Mucosa of descending colon (tissue), 3 donors: ENCODE results near the gene HESX1. TPM values are rescaled to one million over a fixed set of nuclear protein-coding genes. Genes with fewer than 3 reads are reported as not detected.

Experiments
- ATAC-seq: fragments of 200-7000 bp; cut with Tn5 transposase; one replicate; pipeline ENCODE4 v1.9.1; 2020; ENCODE audit warnings: mild to moderate bottlenecking, moderate library complexity
- DNase-seq, 3 donors: peaks; one replicate each; pipeline ENCODE4 v3.0.0-alpha.2; 2020
- H3K36me3 ChIP-seq: fragments of 200-600 bp; one replicate; pipeline ENCODE4 v1.8.0; 2021; ENCODE audit warnings: low read depth, mild to moderate bottlenecking
- H3K4me1 ChIP-seq: fragments of 200-600 bp; one replicate; pipeline ENCODE4 v1.8.0; 2021; ENCODE audit warnings: low read depth, mild to moderate bottlenecking
- H3K4me3 ChIP-seq: fragments of 200-600 bp; one replicate; pipeline ENCODE4 v1.8.0; 2021; ENCODE audit warnings: mild to moderate bottlenecking
- H3K9me3 ChIP-seq: fragments of 200-600 bp; one replicate; pipeline ENCODE4 v1.8.0; 2021; ENCODE audit warnings: mild to moderate bottlenecking
- intact Hi-C, 2 donors: fragments of 100-400 bp; cut with DNase I in 1 of 2; cut with micrococcal nuclease in 1 of 2; formaldehyde crosslinking; loops; one replicate each; pipeline versions ENCODE4 v1.11.0 to v1.11.1; 2022; cut with DNase I, micrococcal nuclease
- total RNA-seq, 3 donors: library from RNA; stranded (reverse); fragmentation: NEBNext Ultra II Directional in 2 of 3; extraction: Animal tissue kit (Norgen Biotek cat#: 25700) in 2 of 3; gene quantifications; one replicate each; pipeline versions ENCODE4 v1.2.1 to v1.2.4, GENCODE V29; 2021 to 2023
- TF ChIP-seq, protein P1 (sequence below): fragments of 200-600 bp; IDR thresholded peaks from one replicate; pipeline ENCODE4 v1.8.0; 2022; ENCODE audit warnings: antibody characterized with exemption, mild to moderate bottlenecking
- donor health status: DM: no; HTN: no; CAD: no; lungs with moderate emphysema.
- donor health status: DM: no; HTN: no; CAD: no.
- donor health status: DM: no; HTN: yes; CAD: no.

Gene HESX1
- total RNA-seq, 3 donors from 2014 or later = 0.58 TPM; not detected in 2

DNA sequence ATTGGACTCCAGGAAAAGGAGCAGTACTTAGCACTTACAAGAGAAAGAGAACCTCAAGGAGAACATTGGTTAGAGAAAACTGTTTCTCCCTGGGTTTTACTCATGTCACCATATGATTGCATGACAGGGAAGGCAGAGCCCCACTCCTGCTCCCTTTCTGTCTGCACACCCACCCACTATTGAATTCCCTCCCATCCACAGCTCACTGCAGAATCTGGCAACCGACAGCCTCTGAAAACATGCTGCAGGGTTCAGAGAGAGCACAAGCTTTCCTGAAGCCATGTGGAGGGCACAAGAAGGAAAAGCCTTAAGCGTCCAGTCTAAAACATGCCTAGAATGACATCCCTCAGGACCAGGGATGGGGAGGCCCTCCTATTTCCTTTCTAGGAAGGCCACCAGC, 31.6 kb downstream of the HESX1 start:
- DNase-seq (no peak), ATAC-seq (no peak)
- H3K4me3 ChIP-seq = no peak overlapping the region
- no peaks in the 10 kb centered on the region for H3K9me3 ChIP-seq
- intact Hi-C loops = loop anchor here in 1 of 2 donors (10.0 kb wide), 1 partner anchor 63 kb away; no protein-coding TSS in a partner anchor
- peaks cover 11% of the 10 kb centered on the region for H3K4me1 ChIP-seq
- no peaks in the 10 kb centered on the region for H3K36me3 ChIP-seq
- TF ChIP-seq, protein P1, sequence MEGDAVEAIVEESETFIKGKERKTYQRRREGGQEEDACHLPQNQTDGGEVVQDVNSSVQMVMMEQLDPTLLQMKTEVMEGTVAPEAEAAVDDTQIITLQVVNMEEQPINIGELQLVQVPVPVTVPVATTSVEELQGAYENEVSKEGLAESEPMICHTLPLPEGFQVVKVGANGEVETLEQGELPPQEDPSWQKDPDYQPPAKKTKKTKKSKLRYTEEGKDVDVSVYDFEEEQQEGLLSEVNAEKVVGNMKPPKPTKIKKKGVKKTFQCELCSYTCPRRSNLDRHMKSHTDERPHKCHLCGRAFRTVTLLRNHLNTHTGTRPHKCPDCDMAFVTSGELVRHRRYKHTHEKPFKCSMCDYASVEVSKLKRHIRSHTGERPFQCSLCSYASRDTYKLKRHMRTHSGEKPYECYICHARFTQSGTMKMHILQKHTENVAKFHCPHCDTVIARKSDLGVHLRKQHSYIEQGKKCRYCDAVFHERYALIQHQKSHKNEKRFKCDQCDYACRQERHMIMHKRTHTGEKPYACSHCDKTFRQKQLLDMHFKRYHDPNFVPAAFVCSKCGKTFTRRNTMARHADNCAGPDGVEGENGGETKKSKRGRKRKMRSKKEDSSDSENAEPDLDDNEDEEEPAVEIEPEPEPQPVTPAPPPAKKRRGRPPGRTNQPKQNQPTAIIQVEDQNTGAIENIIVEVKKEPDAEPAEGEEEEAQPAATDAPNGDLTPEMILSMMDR = no peak

GRCh38 chr3:57166660-57167059, 33.1 kb downstream of the HESX1 start:
- Histone ChIP-seq H3K36me3 (no peaks in the 10 kb centered on the region), H3K4me1 (peaks cover 11% of the 10 kb centered on the region), H3K9me3 (no peaks in the 10 kb centered on the region), H3K4me3 (no peak overlapping the region)
- TF ChIP-seq, protein P1 = no peak
- DNase-seq (no peak), ATAC-seq (no peak)
- intact Hi-C loops = loop anchor here in 1 of 2 donors (10.0 kb wide), 1 partner anchor 62 kb away; no protein-coding TSS in a partner anchor

DNA sequence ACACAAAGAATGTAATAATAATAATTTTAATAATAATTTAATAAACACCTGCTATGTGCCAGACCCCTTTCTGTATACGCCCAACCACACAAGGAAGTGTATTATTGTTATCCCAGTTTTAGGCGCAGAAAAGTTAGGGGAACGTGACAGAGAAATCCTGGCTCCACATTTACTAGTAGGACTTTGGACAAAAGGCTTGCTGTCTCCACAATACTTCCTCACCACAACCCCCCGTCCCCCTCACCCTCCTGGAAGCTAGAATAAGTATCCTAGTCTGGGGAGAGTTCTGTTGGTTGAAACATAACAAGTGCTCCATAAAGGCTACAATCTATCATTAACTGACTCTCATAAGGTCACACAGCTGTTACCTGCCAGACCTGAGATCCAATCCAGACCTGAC, 34.1 kb downstream of the HESX1 start:
- intact Hi-C loops = loop anchor here in 1 of 2 donors (10.0 kb wide), 1 partner anchor 61 kb away; no protein-coding TSS in a partner anchor
- H3K4me1 ChIP-seq = peaks cover 21% of the 10 kb centered on the region
- DNase-seq (no peak), ATAC-seq (no peak)
- H3K9me3 ChIP-seq = no peaks in the 10 kb centered on the region
- H3K36me3 ChIP-seq = no peaks in the 10 kb centered on the region
- no peak overlapping the region for H3K4me3 ChIP-seq
- TF ChIP-seq, protein P1 = no peak

DNA sequence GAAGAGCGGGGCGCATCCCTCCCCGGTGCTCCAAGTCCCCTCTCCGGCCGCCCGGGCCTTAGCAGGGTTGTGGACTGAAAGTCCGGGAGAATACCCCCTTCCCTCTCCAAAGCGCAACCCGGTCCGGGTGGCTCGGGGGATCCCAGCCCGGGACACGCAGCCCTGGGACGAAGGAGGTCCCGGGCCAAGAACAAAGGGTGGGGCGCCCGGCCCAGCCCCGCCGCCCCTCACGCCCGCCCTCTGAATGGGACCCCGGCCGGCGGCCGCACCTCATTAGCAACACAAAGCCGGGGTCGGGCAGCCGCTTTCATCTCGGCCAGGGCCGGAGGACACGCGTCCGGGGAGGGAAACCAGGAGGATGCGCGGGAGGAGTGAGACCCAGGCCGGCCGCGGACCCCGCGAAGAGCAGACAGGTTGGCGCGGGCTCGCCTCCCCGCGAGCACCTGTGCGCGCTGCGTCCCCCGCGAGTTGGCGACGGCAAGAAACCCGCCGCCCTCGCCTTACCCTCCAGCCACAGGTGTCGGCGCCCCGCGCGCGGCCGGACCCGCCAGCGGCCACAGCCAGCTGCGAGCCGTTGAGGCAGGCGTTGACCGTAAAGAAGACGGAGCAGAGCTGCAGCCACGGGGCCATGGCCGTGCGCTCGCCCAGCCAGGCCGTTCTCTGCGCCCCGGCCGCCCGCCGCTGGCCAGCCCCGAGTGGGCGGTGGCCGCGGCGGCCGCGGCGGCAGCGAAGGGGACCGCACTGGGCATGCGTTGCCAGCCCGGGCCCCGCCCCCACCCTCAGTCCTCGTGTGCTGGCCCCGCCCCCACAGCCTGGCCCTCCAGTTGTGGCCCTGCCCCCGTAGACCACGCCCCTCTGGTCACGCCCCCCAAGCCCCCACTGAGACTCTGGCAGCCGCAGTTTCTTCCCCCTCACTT, 34.9 kb downstream of the HESX1 start, which contains the start of gene IL17RD:
Gene IL17RD (minus strand): TSS at position 697 of the 917 bp plus-strand sequence. CDS start 67 bp downstream, at position 630.
- intact Hi-C loops = loop anchor here in 1 of 2 donors (10.0 kb wide), 1 partner anchor 60 kb away; no protein-coding TSS in a partner anchor
- ATAC-seq = peak; percentile 91
- H3K4me3 ChIP-seq = peak within 1 kb of the TSS; percentile 19

GRCh38 chr3:57164217-57164656, 35.5 kb downstream of the HESX1 start:
- Histone ChIP-seq H3K4me1 (peaks cover 24% of the 10 kb centered on the region), H3K9me3 (no peaks in the 10 kb centered on the region), H3K4me3 (no peak overlapping the region), H3K36me3 (no peaks in the 10 kb centered on the region)
- DNase-seq (peak in 2 of 3 donors; percentile 34 to 42), ATAC-seq (peak; percentile 18)
- intact Hi-C loops = loop anchor here in 1 of 2 donors (10.0 kb wide), 1 partner anchor 59 kb away; no protein-coding TSS in a partner anchor
- TF ChIP-seq, protein P1 = no peak

More for the DNA sequence above, 34.9 kb downstream of the HESX1 start, which contains the start of gene IL17RD:
- peaks cover 24% of the 10 kb centered on the region for H3K4me1 ChIP-seq
- peak; percentile 78 to 84 (median 80) for DNase-seq
- H3K9me3 ChIP-seq = no peaks in the 10 kb centered on the region
- TF ChIP-seq, protein P1 = no peak
- no peaks in the 10 kb centered on the region for H3K36me3 ChIP-seq
